Ascending aorta (tissue), 2 donors: ENCODE measurements around the gene KDM3B. TPM values are rescaled to one million over a fixed set of nuclear protein-coding genes. Genes with fewer than 3 reads are reported as not detected.

Experiments used
- DNase-seq, 2 donors: peaks; one replicate each; pipeline ENCODE4 v3.0.0-alpha.2; 2019; ENCODE audit warnings: low spot score in 2 of 2
- H3K27ac ChIP-seq, 2 donors: fragments of 200-600 bp; sonication (generic); one replicate each; pipeline ENCODE4 v1.5.1; 2016 to 2017; ENCODE audit warnings: mild to moderate bottlenecking in 1 of 2
- H3K27me3 ChIP-seq: fragments of 200-600 bp; sonication (generic); one replicate; pipeline ENCODE4 v1.5.1; 2017
- H3K36me3 ChIP-seq, 2 donors: fragments of 200-600 bp; sonication (generic); one replicate each; pipeline ENCODE4 v1.5.1; 2016
- H3K4me1 ChIP-seq, 2 donors: fragments of 200-600 bp; sonication (generic); one replicate each; pipeline ENCODE4 v1.5.1; 2016 to 2017; ENCODE audit warnings: mild to moderate bottlenecking in 1 of 2
- H3K4me3 ChIP-seq, 2 donors: fragments of 200-600 bp; sonication (generic); one replicate each; pipeline ENCODE4 v1.5.1; 2016 to 2017; ENCODE audit warnings: mild to moderate bottlenecking in 1 of 2
- H3K9me3 ChIP-seq, 2 donors: fragments of 200-600 bp; sonication (generic); one replicate each; pipeline ENCODE4 v1.5.1; 2016
- intact Hi-C: fragments of 100-400 bp; cut with DNase I; formaldehyde crosslinking; loops from one replicate; pipeline ENCODE4 v1.15.1; 2023
- total RNA-seq: library from RNA; depleted of rRNA; stranded (reverse); fragments of >200 nt; gene quantifications from one replicate; pipeline ENCODE4 v1.1.0, GENCODE V29; 2016
- TF ChIP-seq, protein P1 (sequence below), 3 experiments: fragments of 200-600 bp in 2 of 3; fragments of 450-650 bp in 1 of 3; sonication (generic) in 2 of 3; IDR thresholded peaks; one replicate each; pipeline ENCODE4 v1.5.1; 2016 to 2019; ENCODE audit warnings: antibody characterized with exemption in 3 of 3, mild to moderate bottlenecking in 1 of 3, moderate library complexity in 1 of 3

KDM3B gene
- total RNA-seq, 1 donor from 2014 or later, result 33.4 TPM

DNA sequence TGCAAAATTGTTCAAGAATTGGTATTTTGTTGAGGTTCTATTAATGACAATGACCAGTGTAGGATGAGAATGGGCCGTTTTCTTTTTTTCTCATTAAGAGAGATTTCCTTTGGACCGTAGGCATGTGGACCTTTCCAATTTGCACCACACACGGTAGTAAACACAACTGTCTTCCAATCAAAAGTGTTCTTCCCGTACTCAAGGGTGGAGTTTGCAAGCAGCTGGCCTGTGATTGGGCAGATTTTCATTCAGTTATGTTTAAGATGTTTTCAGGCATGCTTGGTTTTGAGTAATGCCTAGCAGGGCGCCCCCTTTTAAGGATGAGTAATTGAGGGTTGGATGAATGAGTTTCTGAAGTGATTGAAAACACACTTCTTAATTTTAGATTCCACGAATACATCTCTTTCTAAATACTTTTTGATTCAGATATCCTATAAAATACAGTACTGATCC, 2.5 kb downstream of the KDM3B start:
- H3K27me3 ChIP-seq, result no peaks in the 10 kb centered on the region
- peak overlapping the region; percentile 96 to 100 for H3K4me3 ChIP-seq
- peak overlapping the region in 1 of 2 donors; percentile 98 for H3K27ac ChIP-seq
- TF ChIP-seq, protein P1, sequence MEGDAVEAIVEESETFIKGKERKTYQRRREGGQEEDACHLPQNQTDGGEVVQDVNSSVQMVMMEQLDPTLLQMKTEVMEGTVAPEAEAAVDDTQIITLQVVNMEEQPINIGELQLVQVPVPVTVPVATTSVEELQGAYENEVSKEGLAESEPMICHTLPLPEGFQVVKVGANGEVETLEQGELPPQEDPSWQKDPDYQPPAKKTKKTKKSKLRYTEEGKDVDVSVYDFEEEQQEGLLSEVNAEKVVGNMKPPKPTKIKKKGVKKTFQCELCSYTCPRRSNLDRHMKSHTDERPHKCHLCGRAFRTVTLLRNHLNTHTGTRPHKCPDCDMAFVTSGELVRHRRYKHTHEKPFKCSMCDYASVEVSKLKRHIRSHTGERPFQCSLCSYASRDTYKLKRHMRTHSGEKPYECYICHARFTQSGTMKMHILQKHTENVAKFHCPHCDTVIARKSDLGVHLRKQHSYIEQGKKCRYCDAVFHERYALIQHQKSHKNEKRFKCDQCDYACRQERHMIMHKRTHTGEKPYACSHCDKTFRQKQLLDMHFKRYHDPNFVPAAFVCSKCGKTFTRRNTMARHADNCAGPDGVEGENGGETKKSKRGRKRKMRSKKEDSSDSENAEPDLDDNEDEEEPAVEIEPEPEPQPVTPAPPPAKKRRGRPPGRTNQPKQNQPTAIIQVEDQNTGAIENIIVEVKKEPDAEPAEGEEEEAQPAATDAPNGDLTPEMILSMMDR (IDR thresholded peaks at IDR 0.05), result no peak
- intact Hi-C loops, result loop anchor here (5.0 kb wide), 3 partner anchors 143 to 187 kb away; partner anchors contain the start of genes BRD8, CDC23, ETF1 and KIF20A
- no peaks in the 10 kb centered on the region for H3K36me3 ChIP-seq
- no peaks in the 10 kb centered on the region for H3K9me3 ChIP-seq
- H3K4me1 ChIP-seq, result peaks cover 4 to 33% of the 10 kb centered on the region in 2 donors
- no peak for DNase-seq

DNA sequence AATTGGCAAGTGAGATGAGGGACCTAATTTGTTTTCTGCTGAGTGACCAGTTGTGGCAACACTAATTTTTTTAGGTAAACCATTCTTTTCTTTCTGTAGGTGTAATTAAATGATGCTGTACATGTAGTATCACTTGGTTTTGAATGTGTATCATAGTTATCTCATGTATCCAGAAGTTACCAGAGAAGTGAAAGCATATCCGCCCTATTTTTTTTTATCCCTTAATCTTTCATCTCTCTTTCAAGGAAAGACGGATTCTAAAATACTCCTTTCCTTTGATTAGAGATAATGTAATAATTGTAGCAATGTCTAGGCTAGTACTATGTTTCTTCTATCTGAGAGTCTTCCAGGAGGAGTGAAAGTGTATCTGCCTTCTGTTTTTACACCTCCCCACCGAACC, 7.1 kb downstream of the KDM3B start:
- DNase-seq, result no peak
- peaks cover 0 to 21% of the 10 kb centered on the region in 2 donors for H3K4me1 ChIP-seq
- H3K36me3 ChIP-seq, result no peaks in the 10 kb centered on the region
- H3K9me3 ChIP-seq, result no peaks in the 10 kb centered on the region
- no peak overlapping the region for H3K27ac ChIP-seq
- H3K4me3 ChIP-seq, result no peak overlapping the region
- H3K27me3 ChIP-seq, result no peaks in the 10 kb centered on the region
- TF ChIP-seq, protein P1 (IDR thresholded peaks at IDR 0.05), result no peak
- intact Hi-C loops, result no loop called here

DNA sequence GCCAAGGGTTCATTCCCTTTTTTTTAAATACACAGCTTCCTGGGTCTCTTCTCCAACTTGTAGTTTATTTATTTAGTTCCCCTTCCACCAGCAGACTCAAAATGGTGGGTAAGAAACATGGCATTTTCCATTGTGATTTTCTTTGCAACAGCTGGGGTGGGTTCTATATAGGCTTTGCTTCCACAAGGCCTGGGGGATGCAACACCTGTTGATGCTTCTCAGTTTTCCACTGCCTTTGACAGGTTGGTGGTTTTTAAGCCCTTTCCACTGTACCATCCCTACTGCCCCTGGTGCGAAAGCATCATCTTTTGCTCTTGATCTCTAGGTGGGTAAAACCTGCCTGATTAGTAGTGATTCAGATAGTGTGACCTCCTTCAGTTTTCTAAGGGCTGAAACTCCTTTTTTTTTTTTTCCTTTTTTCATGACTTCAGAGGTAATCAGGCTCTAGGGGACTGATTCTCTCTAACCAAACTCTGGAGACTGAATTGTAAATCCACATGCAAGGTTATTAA, 8.5 kb downstream of the KDM3B start:
- TF ChIP-seq, protein P1 (IDR thresholded peaks at IDR 0.05), result no peak
- Histone ChIP-seq H3K9me3 (no peaks in the 10 kb centered on the region), H3K27ac (no peak overlapping the region), H3K4me3 (no peak overlapping the region), H3K27me3 (no peaks in the 10 kb centered on the region), H3K4me1 (peaks cover 0 to 10% of the 10 kb centered on the region in 2 donors), H3K36me3 (no peaks in the 10 kb centered on the region)
- DNase-seq, result no peak
- intact Hi-C loops, result no loop called here

DNA sequence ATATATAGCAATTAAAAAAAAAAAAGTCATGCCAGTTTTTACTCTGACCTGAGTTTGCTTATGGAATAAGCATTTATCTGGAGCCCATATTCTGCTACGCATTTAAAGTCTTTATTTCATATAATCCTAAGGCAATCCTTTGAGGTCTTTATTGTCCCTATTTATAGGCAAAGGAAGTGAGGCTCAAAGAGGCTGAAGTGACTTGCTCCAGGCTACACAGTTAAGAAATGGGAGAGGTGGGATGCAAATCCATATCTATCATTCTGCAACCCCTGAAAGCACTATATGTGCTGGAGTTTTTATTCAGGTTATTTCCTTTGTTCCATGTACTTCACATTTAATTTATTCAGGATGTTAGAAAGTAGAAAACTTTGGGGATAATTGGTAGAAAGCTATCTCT, 12.1 kb downstream of the KDM3B start:
- intact Hi-C loops, result no loop called here
- Histone ChIP-seq H3K27ac (no peak overlapping the region), H3K27me3 (no peaks in the 10 kb centered on the region), H3K4me3 (no peak overlapping the region), H3K9me3 (no peaks in the 10 kb centered on the region), H3K36me3 (no peaks in the 10 kb centered on the region), H3K4me1 (peaks cover 0 to 7% of the 10 kb centered on the region in 2 donors)
- TF ChIP-seq, protein P1 (IDR thresholded peaks at IDR 0.05), result no peak
- DNase-seq, result no peak

DNA sequence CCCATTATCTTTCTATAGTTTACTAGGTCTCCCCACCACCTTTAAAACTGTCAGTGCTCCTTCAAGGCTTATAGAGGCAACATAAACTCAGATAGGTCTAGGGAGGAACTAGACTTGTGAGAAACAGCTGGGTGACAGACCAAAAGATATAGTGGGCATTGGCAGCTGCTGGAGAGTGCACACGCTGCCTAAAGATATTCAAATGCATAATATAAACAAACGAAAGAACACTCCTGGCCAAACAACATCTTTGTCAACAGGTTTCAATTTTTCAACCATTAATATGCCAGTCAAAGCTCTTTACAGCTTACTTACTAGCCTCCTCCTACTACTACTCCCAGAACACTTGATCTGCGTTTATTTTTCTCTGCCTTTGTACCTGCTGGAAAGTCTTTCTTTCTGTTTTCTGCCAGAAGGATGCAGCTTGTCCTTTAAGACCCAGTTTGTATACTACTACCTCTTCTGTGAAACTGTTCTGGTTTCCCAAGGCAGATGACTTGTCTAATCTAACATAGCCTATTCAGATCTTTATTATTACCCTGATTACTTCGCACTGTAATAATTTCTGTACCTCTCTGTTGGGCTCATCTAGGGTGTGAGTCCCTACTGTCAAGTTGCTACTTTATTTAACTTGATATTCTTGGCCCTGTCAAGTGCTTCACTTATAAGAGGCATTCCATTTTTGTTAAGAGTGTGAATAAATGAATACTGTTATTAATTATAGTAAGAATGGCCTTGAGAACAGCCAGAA, 14.3 kb downstream of the KDM3B start:
- H3K9me3 ChIP-seq, result no peaks in the 10 kb centered on the region
- TF ChIP-seq, protein P1 (IDR thresholded peaks at IDR 0.05), result no peak
- no peaks in the 10 kb centered on the region for H3K36me3 ChIP-seq
- no peak overlapping the region for H3K4me3 ChIP-seq
- H3K4me1 ChIP-seq, result peaks cover 0 to 15% of the 10 kb centered on the region in 2 donors
- no peaks in the 10 kb centered on the region for H3K27me3 ChIP-seq
- DNase-seq, result no peak
- no peak overlapping the region for H3K27ac ChIP-seq
- intact Hi-C loops, result no loop called here
